LNCaP clone FGC (cell line): ENCODE measurements around the gene RAB1B.

Experiments used
- DNase-seq: peaks from one replicate; pipeline ENCODE4 v3.0.0-alpha.2; 2011; ENCODE audit warnings: low read depth
- H3K4me3 ChIP-seq: 2 replicates; pipeline ENCODE4 v1.5.1; 2011; ENCODE audit warnings: mild to moderate bottlenecking, low read depth, low read length, control low read depth
- TF ChIP-seq, protein P1 (sequence below): IDR thresholded peaks from 2 replicates; pipeline ENCODE4 v1.5.1; 2012; ENCODE audit warnings: mild to moderate bottlenecking; ENCODE audit not compliant: control insufficient read depth, insufficient read depth; ENCODE audit errors: extremely low read depth

RAB1B gene

DNA sequence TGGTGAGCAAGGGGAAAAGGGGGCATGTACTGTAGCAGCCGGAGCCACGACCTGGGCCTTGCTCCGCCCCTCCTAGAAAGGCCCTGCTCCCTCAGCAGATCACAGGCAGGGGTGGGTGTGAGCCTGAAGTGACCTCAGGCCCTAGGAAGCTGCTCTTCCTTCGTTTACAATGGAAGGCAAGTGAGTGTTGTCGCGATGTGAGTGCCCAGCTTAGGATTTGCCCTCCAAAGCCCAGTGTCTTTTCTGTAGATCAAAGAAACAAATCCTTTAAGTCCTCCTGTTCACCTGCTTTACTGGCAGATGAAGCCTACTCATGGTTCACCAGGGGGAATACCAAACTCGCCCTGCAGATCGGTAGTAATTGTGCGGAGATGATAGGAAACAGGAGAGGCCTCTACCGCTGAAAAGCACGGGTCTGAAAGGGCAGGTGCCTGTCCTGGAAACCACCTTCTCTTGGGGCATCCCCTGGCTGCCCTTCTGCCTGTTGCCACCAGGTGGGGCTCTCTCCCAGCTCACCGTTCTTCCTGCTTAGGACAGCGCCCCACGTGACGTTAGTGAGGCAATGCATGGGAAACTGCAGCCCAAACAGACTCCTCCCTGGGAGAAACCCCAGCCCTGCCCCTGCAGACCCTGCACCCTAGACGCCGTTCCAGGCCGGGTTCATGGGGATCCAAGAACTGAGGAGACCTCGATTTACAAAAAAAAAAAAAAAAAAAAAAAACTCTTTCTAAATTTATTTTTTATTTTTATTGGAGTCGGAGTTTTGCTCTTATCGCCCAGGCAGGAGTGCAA is 45.9 kb upstream of the RAB1B start:
- peak; percentile 81 for DNase-seq
- H3K4me3 ChIP-seq = no peak overlapping the region
- TF ChIP-seq, protein P1, sequence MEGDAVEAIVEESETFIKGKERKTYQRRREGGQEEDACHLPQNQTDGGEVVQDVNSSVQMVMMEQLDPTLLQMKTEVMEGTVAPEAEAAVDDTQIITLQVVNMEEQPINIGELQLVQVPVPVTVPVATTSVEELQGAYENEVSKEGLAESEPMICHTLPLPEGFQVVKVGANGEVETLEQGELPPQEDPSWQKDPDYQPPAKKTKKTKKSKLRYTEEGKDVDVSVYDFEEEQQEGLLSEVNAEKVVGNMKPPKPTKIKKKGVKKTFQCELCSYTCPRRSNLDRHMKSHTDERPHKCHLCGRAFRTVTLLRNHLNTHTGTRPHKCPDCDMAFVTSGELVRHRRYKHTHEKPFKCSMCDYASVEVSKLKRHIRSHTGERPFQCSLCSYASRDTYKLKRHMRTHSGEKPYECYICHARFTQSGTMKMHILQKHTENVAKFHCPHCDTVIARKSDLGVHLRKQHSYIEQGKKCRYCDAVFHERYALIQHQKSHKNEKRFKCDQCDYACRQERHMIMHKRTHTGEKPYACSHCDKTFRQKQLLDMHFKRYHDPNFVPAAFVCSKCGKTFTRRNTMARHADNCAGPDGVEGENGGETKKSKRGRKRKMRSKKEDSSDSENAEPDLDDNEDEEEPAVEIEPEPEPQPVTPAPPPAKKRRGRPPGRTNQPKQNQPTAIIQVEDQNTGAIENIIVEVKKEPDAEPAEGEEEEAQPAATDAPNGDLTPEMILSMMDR = peak; percentile 100

DNA sequence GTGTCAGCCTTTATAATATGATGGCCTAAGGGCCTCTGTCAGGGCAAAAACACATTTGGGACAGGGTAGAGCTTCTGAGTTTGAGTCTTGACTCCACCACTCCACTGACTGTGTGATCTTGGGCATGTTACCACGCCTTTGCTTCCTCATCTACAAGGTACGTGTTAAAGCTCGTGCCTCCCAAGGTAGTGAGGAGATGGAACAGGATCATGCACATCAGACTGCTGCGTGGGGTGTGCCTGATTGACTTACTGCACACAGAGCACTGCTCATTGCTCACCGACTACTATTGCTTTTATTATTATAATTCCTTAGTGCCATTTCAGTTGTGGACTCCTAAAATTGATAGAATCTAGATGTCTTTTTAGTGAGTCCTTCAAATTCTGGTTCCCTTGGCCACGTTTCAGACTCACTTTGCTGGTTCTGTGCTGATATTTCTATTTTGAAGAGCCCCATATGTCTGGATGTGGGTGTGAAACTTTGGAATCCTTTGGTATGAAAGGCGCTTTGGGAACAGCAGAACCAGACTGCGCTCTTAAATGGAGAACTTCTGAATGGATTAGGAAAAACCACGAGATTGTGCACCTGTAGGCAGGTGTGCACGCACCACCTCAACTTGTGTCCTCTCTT is 44.1 kb upstream of the RAB1B start:
- TF ChIP-seq, protein P1 = no peak
- no peak for DNase-seq
- H3K4me3 ChIP-seq = no peak overlapping the region

DNA sequence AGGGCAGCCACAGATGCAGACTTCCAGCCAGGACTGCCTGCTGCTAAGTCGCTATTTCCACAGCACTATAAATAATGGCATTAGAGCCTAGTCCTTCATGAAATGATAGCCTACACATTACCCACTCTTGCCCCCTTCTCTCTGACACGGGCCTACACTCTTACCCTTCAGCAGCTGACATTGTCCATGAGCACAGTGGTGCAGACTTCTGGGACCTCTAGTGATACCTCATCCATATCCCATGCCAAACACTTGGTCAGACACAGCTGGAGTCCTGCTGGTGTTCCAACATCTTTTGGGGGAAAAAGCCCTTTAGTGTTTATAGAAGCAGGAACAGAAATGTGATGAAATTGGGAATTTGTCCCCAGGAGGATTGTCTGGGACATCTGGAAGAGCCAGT is 43.4 kb upstream of the RAB1B start:
- TF ChIP-seq, protein P1 = no peak
- no peak for DNase-seq
- no peak overlapping the region for H3K4me3 ChIP-seq

DNA sequence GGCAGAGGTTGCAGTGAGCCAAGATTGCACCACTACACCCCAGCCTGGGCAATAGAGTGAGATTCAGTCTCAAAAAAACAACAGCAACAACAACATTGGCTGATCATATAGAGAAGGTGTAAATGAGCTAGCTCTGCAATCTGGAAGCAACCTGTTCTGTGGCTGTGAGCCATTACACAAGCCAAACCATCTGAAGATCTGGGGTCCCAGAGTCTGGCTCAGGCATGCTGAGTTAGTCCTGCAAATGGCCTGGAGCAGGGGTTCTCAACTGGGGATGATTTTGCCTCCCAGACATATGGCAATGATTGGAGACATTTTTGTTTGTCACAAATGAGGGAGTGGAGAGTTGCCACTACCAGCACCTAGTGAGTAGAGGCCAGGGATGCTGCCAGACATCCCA is 42.3 kb upstream of the RAB1B start:
- no peak for DNase-seq
- TF ChIP-seq, protein P1 = no peak
- no peak overlapping the region for H3K4me3 ChIP-seq

DNA sequence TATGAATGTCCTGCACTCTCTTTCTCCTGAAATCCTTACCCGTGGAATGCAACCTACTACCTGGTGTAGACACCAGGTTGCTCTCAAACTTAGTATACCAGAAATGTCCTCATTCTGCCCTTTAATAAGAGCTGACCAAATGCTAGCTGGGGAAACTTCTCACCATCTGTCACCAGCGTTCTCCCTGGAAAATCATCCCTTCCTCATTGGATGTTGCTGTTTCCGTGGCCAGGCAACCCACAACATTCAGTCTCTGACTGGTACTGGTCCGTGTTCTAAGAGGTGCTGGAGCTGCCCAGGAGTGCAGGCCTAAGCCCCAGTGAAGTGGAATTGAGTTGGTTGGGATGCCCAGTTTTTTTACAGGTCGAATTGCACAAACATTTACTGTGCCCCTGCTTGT is 40.7 kb upstream of the RAB1B start:
- TF ChIP-seq, protein P1 = no peak
- no peak for DNase-seq

DNA sequence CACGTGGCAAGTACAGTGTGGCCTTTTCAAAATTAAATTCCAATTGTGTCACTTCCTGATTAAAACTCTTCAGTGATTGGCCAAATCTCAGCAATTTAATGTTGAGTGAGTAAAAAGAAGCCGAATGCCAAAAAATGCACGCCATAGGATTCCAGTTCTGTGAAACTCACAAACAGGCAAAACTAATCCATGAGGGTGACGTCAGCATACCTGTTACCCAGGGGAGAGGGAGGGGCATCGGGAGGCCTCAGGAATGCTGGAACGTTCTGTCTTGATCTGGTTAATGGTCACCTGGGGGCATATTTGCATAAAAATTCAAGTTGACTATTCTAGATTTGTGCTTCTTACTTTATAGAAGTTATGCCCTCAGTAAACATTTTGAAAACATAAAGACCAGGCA is 39.9 kb upstream of the RAB1B start:
- no peak overlapping the region for H3K4me3 ChIP-seq
- TF ChIP-seq, protein P1 = no peak
- DNase-seq = no peak

More for the DNA sequence above, 40.7 kb upstream of the RAB1B start:
- no peak overlapping the region for H3K4me3 ChIP-seq
